Stimulated activated CD8-positive, alpha-beta memory T cell treated with anti-CD3 and anti-CD28 coated beads, Interleukin-15, amount 100 ng/mL, for 4 hours (primary cell): ENCODE data around the gene APOA5.
"Not testable (repeated sequence)": the region's sequence is repeated elsewhere in the genome, so short reads cannot be mapped to it uniquely, and the experiment has no call there.

ENCODE experiments used
- DNase-seq, 2 donors: peaks; one replicate each; pipeline ENCODE4 v3.0.0-alpha.2; 2020; ENCODE audit warnings: low read depth in 2 of 2

APOA5 gene

GRCh38 chr11:116827461-116827860, 35.8 kb upstream of the APOA5 start:
- no peak for DNase-seq

GRCh38 chr11:116826751-116827431, 35.2 kb upstream of the APOA5 start:
- DNase-seq = no peak

- no peak for DNase-seq
Measured at GRCh38 chr11:116825854-116826750, 34.4 kb upstream of the APOA5 start.

GRCh38 chr11:116825434-116825833, 33.8 kb upstream of the APOA5 start:
- DNase-seq = no peak

- DNase-seq = no peak
Measured at GRCh38 chr11:116823031-116823843, 31.6 kb upstream of the APOA5 start, which contains the start of gene APOA4. Gene APOA4, minus strand, starts transcription at chr11:116823304. Its CDS starts 113 bp downstream, at chr11:116823191.

- DNase-seq = no peak
Measured at GRCh38 chr11:116822575-116822974, 30.9 kb upstream of the APOA5 start.

- no peak for DNase-seq
Measured at GRCh38 chr11:116821050-116821918, 29.6 kb upstream of the APOA5 start.

- DNase-seq = no peak
Measured at GRCh38 chr11:116819049-116819448, 27.4 kb upstream of the APOA5 start.

- DNase-seq = no peak
Measured at GRCh38 chr11:116814502-116814901, 22.8 kb upstream of the APOA5 start.

GRCh38 chr11:116813781-116814471, 22.2 kb upstream of the APOA5 start:
- no peak for DNase-seq

GRCh38 chr11:116813170-116813569, 21.5 kb upstream of the APOA5 start:
- DNase-seq = no peak

GRCh38 chr11:116812109-116812508, 20.4 kb upstream of the APOA5 start:
- no peak for DNase-seq

- no peak for DNase-seq
Measured at GRCh38 chr11:116811194-116811593, 19.5 kb upstream of the APOA5 start.

GRCh38 chr11:116808262-116809175, 16.8 kb upstream of the APOA5 start:
- DNase-seq = no peak

- no peak for DNase-seq
Measured at GRCh38 chr11:116807601-116808261, 16.1 kb upstream of the APOA5 start.

- no peak for DNase-seq
Measured at GRCh38 chr11:116804001-116804400, 12.3 kb upstream of the APOA5 start.

GRCh38 chr11:116801662-116802061, 10.0 kb upstream of the APOA5 start:
- DNase-seq = not testable (repeated sequence)

GRCh38 chr11:116800610-116801009, 8.9 kb upstream of the APOA5 start:
- no peak for DNase-seq

- DNase-seq = no peak
Measured at GRCh38 chr11:116798368-116798767, 6.7 kb upstream of the APOA5 start.
